Right hindlimb (tissue), 1 donor: ENCODE measurements around the gene ITGB5.
A peak's percentile ranks its signal among the peaks of the same experiment; 100 is the strongest.

ENCODE experiments used
- DNase-seq: peaks from one replicate; pipeline ENCODE4 v3.0.0-alpha.2; 2018

The ITGB5 gene

DNA sequence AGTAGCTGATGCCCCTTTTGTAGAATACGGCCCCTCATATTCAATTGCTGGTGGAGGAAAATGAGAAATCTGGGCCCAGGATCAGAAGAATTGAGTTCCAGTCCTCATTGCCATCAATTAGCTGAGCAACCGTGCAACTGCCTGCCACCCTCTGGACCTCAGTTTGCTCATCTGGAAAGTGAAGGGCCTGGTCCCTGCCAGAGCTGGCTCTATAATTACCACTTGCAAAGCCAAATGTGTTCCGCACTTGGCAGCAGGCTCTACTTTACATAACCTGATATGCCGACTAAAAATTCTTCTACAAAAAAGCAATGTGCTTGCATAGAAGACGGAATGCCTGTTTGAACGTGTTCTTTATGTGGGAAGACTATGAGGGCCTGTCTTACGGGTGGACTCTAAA is 8.6 kb upstream of the ITGB5 start:
- DNase-seq, result peak; percentile 51

DNA sequence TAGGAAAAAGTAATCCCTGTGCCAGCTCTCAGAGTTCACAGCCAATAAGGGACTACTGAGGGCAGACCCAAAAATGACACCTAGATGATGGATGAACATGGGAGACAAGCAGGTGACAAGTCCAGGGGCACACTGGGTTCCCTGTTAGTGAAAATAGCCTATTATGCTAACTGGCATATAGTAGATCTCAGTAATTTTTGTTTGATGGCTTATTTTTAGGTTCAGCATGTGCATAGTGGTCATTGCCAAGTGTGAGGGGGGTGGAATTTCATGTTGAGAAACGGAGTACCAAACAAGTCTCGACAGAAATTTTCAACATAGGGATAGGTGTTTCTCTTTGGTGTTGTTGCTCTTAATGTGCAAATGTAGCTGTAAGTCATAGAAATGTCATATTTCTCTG is 6.4 kb upstream of the ITGB5 start:
- no peak for DNase-seq

DNA sequence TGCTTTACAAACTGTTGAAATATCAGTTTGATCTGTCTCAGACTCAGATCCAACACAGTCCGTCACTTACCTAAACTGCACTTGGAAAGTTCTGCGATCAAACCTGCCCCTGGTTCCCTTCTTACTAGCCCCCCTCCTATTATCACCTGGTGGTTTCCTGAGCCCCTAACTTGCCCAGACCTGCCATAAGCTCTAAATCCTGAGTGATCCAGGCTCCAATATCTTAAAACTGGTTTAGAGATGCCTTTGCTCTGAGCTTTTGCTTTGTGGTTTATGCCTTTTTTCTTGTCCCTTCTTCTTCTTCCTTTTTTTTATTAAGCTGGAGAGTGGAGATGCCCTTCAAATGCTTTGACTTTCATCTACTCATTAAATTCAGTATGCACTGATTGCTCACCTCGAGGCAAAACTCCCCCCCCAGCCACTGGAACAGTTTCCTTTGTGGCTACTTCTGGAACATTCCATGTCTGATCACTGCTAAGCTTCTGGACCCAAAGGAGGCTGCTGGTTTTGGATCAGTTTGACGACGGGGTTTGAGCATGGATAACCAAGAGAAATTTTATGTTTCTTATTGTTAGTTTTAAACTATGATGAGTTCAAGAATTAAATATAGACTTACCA is 3.5 kb upstream of the ITGB5 start:
- no peak for DNase-seq

DNA sequence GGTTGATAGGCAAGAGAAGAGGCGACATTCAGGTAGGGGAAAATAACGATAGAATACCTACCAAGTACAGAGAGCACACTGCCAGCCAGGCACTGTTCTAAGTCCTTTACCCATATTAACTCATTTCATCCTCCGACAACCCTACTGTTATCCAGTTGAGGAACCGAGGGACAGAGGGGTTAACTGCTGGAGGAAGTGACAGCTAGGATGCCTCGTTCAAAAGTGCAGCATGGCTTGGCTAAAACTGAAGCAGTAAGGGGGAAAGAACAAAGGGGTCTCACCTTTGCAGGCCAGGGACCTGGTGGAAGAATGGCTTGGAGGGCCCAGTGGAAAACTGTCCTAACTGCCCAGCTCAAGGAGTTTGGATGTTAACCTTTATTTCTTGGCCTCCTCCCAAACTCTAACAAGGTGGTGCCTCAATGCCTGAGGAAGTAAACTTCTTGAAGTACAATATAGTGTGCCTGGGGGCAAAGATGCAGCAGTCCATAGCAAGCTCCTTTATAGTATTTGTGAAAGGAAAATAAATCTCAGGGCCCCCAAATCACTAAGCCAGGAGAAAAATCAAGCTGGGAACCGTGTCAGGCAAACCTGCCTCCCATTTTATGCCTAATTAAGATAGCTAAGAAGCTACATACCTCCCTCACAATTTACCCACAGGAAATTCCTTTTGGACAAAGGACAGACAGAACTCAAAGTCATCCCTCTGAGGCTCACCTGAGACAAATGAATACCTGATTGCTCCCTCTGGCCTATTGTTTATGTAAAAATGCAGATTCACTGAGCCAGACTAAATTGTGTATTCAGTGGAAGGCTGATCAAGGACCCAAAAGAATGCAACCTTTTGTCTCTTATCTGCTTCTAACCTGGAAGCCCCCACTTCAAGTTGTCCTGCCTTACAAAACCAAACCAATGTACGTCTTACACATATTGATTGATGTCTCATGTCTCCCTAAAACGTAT is 1.6 kb upstream of the ITGB5 start:
- no peak for DNase-seq

DNA sequence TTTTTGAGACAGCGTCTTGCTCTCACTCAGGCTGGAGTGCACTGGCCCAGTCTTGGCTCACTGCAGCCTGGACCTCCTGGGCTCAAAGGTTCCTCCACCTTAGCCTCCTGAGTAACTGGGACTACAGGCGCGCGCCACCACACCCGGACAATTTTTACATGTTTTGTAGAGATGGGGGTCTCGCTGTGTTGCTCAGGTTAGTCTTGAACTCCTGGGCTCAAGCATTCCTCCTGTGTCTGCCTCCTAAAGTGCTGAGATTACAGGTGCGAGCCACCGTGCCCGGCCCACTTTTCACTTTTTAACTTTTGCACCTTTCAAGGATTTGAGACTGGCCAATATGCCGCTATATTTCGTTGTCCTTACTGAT is 750 bp upstream of the ITGB5 start:
- DNase-seq, result no peak

DNA sequence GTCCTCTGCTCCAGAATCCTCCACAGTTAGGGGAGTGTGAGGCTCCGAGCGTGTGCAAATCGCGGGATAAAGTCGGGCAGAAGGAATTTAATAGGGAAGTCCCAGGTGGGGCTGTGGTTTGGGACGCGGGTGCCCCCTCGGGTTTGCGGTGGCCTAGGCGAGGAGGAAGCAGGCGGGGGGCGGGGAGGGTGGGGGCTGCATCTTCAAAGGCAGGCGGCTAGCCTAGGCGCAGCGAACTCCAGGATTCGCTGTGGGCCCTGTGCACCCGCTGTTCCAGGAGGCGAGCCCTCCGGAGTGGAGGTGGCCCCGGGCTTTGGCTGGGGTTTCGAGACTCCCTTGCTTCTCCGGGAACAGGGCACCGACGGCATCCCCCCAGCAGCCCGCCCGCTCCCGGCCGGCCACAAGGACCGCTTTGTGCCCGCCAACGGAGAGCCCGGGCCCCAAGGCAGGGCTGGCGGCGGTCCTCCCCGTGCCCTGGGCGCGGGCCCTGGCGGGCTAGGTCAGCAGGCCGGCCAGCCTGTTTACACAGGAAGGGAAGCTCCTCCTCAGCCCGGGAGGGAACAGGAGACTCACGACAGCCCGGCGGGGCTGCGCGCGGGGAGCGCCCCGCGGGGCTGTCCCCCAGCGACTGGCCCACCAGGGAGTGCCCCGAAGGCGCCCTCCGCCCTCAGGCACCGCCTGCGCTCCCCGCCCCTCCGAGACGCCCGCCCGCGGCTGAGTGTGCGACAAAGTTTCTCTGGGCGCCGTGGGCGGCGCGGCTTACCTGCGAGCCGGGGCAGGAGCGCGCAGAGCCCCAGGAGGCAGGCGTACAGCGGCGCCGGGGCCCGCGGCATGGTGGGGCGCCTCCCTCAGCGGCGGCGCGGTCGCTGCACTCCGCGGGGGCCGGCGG is 753 bp downstream of the ITGB5 start:
- DNase-seq, result peak; percentile 49

DNA sequence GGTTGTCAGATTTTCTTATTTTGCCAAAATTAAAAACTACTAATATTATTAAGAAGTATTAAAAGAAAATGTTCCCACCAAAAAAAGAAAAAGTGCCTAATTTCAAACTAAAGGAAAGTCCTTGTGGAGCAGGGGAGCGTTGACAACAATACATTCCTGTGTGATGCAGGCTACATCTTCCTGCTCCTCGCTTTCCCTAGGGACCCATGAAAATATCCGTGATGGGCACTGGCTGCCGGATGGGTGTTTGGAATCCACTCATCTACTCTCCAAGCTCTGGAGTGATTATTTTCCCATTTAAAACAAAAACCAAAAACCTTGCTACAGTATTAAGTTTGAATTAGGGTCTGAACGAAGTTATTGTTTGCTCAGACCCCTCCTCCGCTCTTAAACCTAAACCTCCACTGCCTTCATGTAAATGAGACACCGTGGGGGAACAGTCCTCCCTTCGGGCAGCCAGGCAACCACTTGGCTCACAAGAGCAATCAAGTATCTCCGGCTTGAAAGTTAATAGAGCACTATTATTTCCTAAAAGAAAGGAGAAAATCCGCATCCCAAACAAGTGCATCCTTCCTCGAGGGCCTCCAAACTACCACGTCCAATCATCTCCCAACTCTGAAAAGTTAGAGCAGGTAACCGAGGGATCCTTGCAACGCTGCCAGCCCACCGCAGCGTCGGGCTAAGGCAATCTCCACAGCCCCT is 1.5 kb downstream of the ITGB5 start:
- no peak for DNase-seq

DNA sequence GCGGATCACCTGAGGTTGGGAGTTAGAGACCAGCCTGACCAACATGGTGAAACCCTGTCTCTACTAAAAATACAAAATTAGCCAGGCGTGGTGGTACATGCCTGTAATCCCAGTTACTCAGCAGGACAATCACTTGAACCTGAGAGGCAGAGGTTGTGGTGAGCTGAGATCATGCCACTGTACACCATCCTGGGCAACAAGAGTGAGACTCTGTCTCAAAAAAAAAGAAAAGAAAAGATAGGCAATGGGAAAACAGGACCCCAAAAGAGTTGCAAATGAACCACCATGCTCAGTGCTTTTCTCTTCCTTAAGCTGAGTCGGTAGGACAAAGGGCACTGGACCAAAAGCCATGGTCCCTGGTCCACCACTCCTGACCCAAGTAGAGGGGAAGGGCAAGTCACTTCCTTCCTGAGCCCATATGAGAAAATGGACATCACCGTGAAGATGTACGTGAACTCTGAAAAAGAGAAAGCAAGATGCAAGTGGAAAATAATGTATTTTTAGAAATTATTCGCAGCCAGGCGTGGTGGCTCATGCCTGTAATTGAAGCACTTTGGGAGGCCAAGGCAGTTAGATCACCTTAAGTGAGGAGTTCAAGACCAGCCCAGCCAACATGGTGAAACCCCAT is 2.6 kb downstream of the ITGB5 start:
- DNase-seq, result no peak

DNA sequence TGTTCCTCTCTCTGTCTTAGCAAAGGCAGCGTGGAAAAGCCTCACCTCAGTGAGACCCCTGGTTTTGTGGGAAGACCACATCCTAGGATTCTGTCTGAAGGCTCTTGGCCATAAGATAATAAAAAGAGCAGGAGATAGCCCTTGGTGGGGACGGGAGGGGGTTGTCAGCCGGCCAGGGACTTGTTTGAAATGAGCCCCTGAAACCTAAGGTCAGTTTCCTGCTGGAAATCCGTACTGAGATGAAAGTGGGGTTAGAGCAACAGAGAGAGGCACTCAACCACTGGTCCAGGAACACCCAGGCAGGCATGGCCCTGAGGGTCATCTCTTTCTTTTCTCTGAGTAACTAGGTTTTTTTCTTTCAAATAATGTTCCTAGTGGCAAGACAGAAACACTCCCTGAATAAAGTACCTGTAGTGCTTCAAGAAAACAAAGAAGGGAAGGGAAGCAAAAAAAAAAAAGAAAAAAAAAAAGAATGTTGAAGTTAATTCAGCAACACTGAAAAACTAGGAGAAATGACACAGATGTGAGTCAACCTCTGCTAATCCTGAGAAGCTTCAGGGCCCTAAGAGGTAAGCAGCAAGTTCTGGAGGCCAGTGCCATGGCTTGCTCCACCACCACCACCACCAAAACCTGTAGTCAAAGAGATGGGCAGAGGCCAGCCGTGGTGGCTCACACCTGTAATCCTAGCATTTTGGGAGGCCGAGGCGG is 3.2 kb downstream of the ITGB5 start:
- DNase-seq, result no peak

DNA sequence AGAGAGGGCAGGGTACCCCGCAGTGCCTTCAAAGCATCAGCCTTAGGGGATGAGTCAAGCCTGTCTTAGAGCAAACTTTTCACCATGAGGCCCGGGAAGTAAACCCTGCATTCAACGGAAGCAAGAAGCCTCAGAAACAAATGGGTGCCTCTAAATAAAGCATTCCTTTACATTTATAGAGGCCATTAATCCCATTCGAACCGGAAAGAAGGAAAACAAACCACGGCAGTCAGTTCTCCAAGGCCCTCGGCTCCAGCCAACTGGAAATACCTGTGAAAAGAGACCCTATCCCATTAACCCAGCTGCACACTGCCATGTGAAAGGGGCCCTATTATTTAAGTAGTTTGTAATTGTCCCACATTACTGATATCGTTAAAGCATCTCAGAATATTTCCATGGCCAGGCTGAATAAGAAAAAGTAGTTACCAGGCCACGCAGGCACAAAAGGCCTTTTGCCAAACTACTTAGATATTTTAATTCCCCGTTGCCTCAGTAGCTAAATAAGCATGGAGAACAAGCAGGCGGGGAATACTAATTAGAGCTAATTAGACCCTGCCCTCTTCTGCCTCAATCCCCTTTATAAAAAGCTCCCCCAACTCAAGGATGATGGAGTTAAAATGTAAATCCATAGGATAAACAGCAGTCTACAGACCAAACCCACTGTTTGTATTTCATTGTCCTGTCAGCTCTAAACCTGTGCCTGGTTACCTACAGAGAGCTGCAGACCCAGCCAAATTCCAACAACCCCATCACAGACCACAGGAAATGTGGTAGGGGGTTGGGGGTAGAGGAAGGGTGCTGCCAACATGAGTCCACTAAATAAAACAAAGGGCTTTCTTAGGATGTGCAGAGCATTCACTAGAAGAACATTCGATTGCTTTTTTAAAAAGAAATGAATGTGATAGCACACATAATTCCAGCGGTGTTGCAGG is 4.1 kb downstream of the ITGB5 start:
- no peak for DNase-seq

DNA sequence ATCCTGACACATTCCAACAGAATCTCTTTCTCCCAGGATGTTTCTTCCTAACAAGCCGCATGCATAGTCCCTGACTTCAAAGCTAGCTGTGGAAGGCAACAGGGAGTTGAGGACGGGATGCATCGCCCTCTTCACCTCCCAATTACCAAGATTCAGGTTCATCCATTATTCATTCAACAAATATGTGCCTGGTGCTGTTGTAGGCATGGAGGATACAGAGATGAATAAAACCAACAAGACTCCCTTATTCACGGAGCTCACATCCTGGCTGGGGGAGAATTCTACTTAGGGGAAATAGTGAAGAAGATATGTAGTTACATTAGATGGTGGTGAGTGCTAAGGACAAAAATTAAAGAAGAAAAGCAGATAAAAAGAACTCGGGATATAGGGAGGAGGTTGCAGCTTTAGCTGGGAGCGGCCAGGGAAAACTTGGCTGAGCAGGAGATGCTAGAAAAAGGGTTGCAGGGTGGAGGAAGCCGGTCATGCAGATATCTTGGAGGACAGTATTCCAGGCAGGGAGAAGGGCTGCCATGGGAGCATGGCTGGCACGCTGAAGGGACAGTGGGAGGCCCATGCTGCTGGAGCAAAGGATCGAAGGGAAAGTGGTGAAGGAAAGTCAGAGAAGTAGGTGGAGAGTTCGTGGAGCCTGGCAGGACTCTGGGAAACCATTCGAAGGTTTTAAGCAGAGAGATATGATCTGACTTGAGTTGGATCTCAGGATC is 5.0 kb downstream of the ITGB5 start:
- no peak for DNase-seq

DNA sequence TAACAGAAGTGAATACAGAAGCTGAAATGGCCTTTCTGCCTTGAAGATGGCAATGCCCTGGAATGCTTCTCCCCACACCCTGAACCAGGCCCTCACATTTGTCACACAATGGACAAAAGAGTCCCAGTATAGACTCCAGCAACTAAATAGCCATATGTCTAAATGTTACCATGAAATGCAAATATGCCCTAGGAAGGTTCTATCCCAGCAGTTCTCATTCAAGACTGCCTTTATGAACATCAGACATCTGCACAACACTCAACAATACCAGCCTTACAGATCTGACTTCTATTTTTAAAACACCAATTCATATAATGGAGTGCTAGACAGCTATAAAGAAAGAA is 7.9 kb downstream of the ITGB5 start:
- no peak for DNase-seq

DNA sequence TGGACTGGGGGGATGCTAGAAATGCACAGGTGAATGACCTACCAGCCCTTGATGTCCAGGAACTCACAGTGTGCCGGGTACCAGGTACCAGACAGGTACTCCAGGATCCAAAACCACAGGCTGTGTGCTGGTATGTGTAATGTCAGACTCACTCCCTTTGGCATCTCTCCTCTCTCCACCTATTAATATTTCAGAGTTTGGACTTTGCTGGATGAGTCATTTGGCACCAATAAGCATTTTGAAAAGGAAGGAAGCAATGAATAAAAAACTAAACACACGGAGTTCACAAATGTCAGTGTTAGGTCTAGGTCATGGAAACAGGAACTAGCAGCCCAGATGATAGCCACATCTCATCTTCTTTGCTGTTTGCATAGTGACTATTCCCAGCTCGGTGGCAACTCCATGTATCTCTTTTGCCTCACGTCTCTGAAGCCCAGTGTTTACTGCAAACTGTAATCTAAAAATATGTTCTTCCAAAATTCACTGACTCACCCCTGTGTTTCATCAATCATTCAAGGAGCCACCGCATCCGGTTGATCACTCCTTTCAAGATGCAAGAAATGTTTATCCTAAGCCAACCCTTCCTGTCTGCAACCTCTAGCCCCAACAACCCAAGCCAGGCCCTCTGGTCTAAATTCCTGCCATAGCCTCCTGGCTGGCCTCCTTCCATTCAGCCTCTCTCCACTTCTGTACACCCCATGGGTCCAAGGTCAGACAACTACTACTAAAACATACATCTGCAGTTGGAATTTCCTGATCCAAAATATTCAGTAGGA is 8.4 kb downstream of the ITGB5 start:
- peak; percentile 35 for DNase-seq

DNA sequence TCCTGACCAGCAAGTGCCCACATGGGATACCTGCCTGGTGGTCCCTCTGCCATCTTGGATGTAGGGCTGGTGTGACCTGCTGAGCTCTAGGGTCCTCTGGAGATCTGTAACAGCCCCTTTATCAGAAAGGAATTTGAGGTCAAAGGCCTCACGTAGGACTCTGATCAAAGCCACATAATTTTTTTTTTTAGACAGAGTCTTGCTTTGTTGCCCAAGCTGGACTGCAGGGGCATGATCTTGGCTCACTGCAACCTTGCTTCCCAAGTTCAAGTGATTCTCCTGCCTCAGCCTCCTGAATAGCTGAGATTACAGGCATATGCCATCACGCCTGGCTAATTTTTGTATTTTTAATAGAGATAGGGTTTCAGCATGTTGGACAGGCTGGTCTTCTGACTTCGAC is 9.5 kb downstream of the ITGB5 start:
- no peak for DNase-seq

DNA sequence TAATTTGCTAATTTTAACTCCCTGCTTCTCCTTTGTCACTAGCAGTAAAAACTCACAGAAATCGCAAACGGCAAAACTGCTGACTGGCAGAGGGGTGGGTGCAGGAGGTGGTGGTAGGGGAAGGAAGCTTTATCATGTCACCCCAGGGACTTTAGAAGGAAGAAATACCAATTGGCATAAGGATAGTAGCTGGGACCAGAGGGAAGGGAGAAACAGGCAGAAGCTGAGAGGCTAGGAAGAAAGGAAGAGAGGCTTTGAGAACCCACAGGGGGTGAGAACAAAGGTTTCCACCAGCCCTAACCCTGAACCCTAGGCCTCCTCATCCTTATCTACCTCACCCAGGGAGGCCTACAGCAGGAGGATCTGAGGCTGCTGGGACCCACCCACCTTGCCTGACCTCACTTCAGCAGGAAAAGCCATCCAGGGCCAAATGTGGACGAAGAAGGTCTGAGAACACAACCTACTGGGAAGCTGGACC is 10.7 kb downstream of the ITGB5 start:
- no peak for DNase-seq

DNA sequence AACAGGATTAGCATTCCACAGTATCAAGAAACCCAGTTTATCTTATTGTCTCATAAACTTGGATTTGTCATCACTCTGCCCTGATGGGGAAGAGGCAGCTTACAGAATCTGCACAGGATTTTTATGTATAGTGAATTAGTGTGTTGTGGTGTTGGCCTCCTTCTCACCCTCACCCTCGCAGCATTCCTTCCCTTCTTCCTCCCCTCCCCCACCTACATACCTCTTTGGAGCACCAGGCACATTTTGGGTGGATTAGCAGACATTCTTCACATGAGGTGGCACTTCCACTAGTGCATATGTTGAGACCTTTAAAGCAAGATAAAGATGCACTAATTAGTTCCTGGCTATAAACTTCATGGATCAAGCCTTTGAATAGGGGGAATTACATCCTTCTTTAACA is 13.9 kb downstream of the ITGB5 start:
- no peak for DNase-seq

DNA sequence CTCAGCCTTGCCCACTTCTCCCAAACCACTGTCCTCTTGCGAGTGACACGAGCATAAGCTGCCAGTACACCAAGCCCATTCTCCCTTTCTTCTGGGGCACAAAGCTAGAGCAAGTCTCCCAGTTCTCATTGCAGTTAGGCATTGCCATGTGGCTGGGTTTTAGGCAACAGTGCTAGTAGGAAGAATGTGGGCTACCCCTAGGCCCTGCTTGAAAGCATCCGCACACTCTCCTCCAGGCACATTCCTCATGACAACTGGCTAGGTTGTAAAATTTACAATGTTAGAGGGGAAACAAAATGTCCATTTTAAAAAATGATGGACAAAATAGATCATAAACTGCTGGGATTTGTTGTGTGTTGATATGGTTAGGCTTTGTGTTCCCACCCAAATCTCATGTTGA is 19.7 kb downstream of the ITGB5 start:
- no peak for DNase-seq

DNA sequence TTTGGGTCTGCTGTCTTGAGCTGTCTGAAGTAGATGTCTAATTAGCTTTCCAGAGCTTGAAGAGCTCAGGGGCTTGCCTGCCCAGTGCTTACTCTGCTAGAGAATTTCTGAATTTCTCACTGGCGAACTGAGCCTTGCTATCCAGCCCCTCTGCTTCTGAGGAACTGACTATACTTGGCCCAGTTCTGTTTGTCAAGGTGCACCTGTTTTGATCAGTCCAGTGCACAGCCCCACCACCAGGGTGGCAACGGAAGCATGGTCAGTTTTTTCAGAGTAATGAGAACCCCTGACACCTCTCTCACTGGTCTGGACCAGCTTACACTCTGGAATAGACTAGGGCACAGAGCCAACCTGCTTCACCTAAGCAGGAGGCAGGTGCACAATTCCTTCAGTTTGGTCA is 25.2 kb downstream of the ITGB5 start:
- no peak for DNase-seq

DNA sequence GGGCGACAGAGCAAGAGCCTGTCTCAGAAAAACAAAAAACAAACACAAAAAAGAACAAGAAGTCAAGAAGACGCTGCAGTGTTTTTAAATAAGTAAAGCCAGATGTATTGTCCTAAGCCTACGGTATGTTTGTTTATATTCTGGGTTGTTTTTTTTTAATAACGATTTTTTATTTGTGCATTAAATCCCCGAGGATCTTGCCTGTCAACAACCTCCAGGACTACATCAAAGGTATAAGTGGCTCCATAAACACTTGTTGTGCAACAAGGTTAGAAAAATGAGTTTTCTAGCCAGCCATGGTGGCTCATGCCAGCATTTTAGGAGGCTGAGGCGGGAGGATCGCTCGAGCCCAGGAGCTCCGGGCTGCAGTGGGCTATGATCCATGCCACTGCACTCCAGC is 26.1 kb downstream of the ITGB5 start:
- DNase-seq, result no peak
